GM20431 (cell line): ENCODE measurements around the gene ETNK2.

Experiments used
- in situ Hi-C: fragments of 300-500 bp; cut with MseI, MboI; formaldehyde crosslinking; loops from one replicate; pipeline ENCODE4 v1.15.0; 2020; ENCODE audit warnings: low sequenced_read_pairs; ENCODE audit not compliant: unreplicated experiment

The ETNK2 gene

DNA sequence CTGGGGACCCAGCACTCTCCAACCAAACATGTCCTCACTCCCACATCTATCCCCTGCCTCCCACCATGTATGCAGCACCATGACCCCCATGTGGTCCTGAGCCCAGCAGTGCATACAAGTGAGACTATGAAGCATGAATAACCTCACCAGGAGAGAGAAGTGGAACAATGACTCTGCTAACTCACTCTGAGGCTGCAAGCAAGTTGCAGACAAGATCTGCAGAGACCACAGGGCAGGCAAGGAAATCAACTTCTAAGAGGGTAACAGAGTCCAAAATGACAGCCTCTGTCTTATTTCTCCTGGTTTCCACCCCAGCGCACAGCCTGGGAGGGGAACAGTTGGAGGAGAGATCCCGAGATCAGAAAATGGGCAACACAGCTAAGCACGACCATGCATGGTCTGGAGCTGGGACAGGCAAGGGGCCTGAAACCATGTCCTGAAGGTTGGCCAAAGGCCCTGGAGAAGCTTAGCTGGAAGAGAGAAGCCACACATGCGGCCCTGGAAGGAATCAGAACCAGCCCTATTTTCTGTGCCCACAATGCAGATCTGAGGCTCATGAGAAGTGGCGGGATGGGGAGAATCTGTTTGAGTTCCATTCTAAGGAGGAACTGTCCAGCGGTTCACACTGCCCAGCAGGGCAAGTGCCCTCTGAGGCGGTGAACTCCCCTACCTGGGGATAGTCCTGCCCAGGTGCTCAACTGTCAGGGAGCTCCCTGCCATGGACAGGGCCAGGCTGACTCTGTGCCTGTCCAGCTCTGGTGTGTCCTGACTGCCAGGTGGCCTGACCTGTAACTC is 26.8 kb upstream of the ETNK2 start:
- in situ Hi-C loops, result no loop called here

DNA sequence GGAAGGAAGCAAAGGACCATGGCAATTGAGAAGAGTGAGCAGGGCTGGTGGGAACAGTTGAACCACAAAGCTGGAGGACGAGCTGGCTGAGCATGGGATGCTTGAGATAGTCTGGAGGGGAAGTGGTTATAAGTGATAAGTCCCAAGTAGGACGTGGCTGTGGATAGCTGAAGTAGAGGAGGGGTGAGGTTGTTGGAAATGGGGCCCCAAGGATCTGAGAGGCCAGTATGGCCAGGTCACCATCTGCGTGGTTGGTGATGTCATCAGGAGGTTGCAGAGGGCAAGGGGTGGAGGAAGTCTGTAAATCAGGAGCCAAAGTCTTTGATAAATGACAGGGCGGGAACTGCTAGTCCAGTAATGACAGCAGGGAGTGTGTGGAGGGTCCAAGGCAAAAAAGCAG is 25.3 kb upstream of the ETNK2 start:
- in situ Hi-C loops, result no loop called here

DNA sequence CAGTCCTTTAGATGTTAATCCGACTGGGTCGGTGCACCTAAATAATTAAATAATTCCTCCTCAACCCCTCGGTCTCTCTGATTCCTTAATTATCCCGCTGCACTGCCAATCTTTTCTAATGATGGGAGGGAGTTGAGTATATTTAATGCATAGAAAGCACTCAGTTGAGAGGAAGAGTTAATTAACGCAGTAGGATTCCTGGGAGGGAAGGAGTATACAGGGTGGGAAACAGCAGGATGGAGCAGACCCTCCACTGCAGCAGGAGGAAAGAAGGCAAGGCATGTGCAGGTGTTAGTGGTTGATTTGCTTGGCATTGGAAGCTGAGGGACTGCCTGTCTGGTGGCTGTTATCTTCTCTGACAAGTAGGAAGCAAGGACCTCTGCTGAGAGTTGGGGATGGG is 24.2 kb upstream of the ETNK2 start:
- in situ Hi-C loops, result no loop called here

DNA sequence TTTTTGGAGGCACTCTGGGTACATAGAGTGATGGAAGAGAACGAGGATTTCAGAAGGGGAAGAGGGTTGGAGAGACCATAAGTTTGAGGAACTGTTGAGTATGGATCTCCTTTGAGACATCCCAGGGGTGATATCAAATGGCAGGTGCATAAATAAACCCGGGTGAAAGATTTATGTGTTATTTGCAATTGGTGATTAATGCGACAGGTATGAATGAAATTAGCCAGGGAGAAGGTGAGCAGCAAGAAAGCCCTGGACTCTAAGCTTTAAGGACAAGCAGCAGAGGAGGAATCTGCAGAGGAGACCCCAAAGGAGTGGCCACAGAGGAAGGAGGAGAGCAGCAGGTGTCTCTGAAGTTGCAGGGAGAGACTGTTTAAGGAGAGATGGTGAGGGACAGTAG is 23.1 kb upstream of the ETNK2 start:
- in situ Hi-C loops, result no loop called here

DNA sequence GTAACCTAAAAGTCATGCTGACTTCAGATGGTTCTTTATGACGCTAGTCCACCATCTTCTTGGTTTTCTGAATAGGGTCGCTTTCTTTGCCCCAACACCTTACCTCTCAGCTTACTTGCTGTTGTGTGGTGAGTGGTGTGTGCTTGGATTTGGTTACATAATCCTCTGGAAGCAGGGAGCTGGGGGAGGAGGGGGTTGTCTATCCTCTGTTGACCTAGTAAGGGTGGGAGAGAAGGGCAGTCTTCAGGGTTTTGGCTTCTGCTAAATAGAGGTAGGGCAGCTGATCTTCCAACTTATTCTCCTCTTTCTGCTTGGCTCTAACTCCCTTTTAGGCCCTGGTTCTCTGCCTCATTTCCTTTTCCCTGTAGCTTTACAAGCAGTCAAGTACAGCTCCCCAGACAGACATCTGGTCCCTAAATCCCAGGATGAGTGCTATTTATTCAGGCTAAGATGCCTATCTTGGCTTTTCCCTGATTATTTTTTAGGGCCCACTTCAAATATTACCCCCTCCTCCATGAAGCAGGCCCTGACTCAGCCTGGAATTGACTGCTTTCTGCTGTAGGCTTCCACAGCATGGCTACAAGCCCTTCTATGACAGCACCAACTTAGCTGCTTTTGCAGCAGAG is 20.7 kb upstream of the ETNK2 start:
- in situ Hi-C loops, result no loop called here

DNA sequence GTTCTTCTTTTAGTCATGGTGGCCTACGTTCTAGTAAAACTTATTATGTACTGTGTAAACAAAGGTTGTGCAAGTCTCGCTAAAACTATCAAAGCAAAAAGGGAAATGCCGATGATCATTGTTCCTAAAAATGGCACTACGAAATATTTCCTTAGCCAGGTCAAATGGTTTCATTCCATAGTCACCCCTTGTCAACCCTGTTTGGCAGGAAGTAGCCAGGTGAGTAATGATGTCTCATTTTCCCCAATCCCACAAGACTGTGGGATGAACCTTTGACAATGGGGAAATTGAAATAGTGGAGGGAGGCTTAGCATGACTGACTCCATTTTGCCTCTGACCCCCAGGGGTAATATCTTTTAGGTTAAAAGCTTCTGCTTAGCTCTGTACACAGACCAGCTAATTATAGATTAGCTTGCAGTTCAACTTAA is 19.9 kb upstream of the ETNK2 start:
- in situ Hi-C loops, result no loop called here

DNA sequence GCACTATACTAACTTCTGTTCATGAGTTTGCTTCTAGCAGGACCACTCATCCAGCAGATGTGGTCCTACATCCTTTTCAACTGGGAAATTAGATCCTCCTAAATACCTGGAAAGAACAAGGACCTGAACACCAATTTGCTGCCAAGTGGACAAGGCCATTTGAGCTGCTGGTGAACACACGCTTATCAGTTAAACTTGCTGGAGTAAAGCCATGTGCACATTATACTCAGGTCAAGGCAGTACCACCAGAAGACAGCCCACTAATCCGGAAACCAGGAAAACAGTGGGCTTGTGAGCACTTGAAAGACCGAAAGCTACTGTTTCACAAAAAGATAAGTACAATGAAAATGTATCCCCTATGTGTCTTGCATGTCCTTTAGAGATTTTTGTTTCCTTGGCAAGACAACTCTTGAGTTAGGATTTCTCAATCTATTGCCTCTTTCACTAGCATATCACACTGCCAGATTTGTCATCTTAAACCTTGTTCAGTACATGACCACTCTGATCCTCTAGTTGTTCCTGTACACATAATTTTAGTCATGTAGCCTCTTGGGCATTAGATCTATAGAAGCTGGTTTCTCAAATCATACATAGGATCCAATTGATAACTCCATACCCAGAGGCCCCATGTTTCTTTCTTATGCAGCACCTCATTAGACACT is 18.8 kb upstream of the ETNK2 start:
- in situ Hi-C loops, result no loop called here

DNA sequence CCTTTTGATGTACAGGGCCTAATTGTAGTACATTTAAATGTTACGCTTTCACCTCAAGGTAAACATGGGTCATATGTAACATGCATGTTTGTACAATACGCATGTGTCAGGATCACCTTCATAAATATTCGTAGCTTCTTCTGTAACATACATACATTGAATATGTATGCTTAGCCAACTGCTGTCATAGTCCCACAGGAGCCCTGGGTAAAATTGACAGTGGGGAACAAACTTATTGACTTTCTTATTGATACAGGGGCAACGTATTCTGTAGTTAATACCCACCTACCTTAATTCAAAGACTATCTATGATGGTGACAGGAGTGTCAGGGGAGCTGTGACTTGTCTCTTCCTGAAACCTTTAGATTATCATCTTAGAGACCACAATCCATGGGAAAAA is 18.0 kb upstream of the ETNK2 start:
- in situ Hi-C loops, result loop anchor here (10.0 kb wide), 1 partner anchor 195 kb away; no protein-coding TSS in a partner anchor

DNA sequence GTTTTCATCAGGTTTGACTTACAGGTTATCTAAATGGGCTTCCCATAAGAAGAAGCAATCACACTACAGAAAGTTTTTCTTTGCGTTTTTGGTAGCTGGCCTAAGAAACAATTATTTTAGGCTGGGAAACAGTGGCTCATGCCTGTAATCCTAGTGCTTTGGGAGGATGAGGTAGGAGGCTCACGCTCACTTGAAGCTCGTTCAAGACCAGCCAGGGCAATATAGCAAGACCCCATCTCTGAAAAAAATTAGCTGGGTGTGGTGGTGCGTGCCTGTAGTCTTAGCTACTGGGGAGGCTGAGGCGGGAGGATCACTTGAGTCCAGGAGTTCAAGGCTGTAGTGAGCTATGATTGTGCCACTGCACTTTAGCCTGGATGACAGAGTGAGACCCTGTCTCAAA is 15.9 kb upstream of the ETNK2 start:
- in situ Hi-C loops, result loop anchor here (10.0 kb wide), 1 partner anchor 197 kb away; no protein-coding TSS in a partner anchor

DNA sequence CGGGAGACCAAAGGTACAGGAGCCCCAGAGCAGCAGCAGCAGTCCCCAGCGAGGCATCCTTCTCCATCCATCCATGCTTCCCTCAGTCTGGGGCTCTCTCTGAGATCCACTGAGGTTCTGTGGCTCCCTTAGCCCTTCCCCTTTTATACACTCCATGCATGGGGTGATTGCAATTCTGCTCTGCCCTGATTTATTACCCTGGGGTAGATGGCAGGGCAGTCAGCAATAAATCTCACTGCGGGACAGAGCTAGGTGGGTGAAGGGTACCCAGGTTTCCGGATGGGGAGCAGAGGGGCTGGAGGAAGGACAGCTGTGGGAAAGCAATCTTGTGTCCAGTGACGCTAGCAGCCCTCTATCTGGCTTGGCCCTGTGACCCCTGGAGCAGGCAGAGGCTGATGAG is 14.4 kb upstream of the ETNK2 start, which contains the start of gene REN:
Gene REN, minus strand, starts transcription at position 119 of the 400 bp plus-strand sequence. Its CDS starts 44 bp downstream, at position 75.
- in situ Hi-C loops, result loop anchor here (10.0 kb wide), 1 partner anchor 199 kb away; no protein-coding TSS in a partner anchor

DNA sequence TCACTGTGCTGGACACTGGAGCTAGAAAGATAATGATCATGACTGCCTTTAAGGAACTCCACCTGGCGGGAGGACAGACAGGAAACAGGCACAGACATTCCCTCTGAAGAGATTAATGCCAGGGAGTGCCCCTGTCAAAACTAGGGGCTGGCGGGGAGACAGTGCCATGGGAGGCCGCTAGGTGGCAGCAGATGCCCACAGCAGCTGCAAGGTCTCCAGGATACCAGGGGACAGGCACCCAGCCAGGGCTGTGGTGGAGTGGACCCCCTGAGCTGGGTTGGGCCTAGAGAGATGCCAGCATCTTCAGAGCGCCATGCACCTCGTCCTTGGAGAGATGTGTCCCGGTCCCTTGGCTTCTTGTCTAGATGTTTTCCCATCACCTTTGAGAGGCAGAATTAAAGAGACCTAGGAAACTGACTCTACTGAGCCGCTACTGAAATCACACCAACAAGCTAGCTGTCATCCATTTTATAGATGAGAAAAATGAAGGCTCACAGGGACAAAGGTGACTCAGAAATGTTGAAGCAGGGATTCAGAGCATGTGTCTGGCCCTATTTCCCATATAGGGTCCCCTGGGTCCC is 10.7 kb upstream of the ETNK2 start:
- in situ Hi-C loops, result loop anchor here (10.0 kb wide), 1 partner anchor 202 kb away; no protein-coding TSS in a partner anchor

DNA sequence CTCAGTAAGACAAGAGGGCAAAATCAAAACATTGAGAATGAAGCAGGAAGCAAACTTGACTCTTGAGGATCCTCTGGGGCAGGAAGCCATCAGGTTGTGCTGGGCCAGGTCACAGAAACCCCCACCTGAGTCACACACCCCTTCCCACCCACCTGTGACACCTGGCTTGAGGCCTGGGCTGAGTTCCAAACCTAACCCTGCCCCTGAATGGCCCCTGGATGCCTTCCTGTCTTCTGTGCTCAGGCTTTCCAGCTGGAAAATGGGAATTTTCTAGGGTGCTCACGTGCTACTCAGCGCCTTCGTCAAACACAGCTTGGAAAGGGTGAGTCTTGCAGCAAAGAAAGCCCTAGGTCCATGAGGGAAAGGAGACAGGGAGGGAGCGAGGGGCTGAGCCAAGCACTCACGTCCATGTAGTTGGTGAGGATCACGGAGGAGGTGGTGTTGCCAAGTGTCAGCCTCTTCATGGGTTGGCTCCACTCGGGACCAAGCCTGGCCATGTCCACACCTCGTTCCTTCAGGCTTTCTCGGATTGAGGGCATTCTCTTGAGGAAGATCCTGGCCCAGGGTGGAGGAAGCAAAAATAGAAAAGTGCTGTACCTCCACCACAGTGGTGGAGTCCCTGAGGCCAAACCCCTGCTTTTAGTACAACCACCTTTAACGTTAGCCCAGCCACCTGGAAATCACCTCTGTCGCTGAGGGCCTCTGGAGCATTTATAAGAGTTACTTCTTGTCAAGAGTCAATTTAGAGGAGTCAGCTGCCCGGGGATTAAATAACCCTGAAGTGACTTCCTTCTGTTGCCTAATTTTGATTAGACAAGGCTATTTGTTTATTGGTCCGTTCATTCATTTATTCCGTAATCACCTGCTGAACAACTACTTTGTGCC is 10.0 kb upstream of the ETNK2 start:
- in situ Hi-C loops, result loop anchor here (10.0 kb wide), 1 partner anchor 203 kb away; no protein-coding TSS in a partner anchor

DNA sequence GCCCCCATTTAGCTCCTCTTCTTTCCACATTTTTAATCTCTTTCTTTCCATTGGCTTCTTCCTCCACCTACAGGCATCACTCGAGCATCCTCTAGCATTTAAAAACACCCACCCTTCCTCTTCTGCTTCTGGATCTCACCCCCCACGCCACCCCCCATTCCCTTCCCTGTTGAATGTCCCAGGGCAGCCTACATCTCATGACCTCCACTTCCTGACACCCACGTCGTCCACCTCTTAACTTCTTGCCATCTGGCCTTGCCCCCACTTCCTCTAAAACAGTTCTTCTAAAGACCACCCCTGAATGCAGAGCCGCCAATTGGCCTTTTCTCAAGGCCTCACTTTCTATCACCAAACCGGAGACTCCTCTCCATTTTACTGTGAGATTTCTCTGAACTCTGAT is 6.1 kb upstream of the ETNK2 start:
- in situ Hi-C loops, result no loop called here

DNA sequence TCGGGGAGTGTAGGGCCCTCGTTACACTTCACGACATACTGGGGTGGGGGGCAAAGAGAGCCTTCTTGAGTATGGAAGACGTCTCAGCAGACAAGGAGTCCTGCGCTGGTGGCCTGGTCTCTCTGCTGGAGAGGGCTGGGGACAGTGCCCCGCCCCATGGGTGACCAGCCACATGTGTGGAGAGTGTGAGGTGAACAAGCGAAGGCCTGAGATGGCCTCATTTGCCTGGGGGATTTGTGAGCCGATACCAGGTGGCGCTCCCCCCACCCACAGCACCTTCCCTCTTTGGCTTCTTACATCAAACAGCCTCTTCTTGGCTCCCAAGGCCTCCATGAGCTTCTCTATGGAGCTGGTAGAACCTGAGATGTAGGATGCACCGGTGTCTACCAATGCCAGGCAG is 4.0 kb upstream of the ETNK2 start:
- in situ Hi-C loops, result no loop called here

DNA sequence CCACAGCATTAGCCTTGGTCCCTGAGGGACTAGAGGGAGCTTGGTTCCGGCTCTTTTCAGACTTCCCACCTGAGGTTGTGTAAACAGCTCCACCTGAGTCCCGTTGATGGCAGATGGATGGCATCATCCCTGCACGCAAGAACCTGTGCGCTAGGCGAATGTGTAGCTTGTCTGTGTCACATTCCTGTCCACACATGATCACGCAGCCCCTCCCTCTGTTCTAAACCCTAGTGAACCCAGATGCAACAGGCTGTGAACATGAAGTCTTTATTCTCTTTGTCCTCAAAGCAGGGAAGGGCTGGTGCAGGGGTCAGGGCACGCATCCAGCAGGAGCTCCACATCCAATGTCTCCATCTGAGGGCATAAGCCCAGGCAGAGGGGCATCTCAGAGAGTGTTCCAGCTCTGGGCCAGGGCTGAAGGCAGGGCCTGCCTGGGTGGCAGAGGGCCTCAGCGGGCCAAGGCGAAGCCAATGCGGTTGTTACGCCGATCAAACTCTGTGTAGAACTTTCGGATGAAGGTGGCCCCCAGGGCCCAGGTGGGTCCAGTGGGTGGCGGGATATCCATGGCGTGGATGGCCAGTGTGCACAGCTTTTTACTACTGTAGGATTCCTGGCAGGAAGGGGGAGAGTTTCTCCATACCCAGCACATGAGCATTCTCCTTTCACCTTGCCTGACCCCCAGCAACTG is 2.9 kb upstream of the ETNK2 start:
- in situ Hi-C loops, result no loop called here

DNA sequence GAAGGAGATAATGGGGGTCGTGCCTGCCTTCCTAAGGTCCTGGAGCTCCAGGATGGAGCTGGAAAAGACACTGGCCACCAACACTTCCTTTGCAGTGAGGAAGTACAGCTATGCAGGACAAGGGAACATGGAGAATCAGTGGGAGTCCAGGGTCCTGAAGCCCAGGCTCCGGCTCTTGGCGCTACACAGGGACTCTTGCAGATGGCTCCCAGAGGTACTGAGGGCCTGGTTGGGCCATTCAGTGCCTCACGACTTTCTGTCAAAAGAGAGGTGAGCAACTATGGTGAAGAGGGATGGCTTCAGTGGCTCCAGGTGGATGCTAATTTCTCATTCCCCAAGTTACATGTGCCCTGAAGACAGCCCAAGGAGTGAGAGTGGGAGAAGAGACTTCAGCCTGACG is 1.8 kb upstream of the ETNK2 start:
- in situ Hi-C loops, result no loop called here

DNA sequence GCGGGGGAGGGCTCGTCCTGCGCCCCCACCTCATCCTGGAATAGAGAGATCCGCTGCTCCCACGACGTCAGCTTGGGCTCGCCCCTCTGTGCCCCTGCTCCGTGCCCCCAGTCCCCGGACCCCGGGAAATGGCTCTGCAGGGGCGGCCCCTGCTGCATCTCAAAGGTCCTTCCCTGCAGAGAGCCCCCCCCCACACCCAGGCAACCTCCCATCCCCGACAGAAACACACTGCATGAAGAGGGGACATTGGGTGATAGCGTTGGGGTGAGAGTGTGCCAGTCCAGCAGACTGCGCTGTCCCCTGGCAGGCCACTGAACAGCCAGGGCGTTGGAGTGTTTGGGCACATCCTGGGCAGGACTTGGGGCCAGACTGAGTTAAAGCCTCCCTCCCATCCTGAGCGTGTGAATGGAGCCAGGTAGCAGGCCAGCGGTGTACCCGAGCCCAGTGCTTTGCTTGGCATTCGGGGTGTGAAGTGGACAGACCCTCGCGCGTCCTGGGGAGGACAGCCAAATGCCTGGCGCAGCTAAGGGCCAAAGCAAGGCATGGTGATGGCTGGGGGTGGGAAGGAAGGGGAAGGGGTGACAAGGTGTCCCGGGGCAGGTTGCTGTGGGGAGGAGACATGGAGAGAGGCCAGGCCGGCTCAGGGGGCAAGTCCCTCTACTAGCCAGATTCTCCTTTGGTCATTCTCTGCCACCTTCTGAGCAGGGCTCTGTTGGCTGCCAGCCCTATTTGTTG is 633 bp upstream of the ETNK2 start:
- in situ Hi-C loops, result no loop called here
